HG03457 (cell line): ENCODE measurements around the gene SEMA4D.
"Not testable (repeated sequence)": the region's sequence is repeated elsewhere in the genome, so short reads cannot be mapped to it uniquely, and the experiment has no call there.

Experiments
- ATAC-seq: cut with Tn5 transposase; IDR thresholded peaks from one replicate; pipeline ENCODE4 v1.9.1; 2021; ENCODE audit warnings: moderate number of reproducible peaks; ENCODE audit not compliant: unreplicated experiment

SEMA4D gene

DNA sequence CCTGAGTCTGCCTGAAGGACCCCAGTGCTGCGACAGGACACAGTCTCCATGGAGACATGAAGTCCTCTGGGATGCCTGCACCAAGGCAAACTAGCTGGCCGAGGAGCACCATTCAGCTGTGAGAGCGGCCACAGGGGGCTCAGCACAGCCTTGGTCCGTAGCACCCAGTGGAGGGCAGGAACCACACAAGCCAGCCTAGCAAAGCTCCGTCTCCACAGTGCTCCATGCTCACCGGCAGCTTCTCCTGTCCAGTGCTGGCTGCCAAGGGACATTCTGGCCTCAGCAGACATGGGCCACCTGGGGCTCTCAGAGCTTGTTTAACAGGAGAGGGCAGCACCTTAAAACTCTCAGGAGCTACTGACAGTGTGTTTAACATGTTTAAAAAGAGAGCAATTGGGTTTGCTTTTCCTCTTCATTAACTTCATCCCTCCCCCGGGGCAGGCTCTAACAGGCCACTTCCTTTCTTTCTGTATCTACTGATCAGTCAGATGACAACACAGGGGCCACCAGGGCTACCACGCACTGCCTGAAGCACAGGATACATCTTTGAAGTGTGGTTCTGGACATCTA is 122.6 kb downstream of the SEMA4D start:
- peak; percentile 62 for ATAC-seq

DNA sequence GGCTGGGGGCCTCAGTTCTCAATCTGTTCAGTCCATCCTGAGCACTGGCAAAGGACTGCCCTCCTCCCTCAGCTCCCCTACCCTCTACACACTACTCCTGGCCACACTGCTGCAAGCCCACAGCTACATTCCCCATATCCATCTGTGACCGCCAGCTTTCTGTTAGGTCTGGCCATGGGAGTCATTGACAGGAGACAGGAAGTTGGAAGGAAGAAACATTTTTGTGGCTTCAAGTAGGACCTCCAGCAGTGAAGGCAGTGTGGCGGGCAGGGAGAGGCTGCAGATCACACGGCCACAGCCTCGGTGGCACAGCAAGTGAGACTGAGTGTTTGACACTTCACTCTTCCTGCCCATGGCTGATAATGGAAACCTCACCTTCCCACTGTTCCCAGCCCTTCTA is 123.7 kb downstream of the SEMA4D start:
- no peak for ATAC-seq

GRCh38 chr9:89372979-89373378 is 124.9 kb downstream of the SEMA4D start:
- ATAC-seq = no peak

- no peak for ATAC-seq
Observed at GRCh38 chr9:89372230-89372816, 125.6 kb downstream of the SEMA4D start.

DNA sequence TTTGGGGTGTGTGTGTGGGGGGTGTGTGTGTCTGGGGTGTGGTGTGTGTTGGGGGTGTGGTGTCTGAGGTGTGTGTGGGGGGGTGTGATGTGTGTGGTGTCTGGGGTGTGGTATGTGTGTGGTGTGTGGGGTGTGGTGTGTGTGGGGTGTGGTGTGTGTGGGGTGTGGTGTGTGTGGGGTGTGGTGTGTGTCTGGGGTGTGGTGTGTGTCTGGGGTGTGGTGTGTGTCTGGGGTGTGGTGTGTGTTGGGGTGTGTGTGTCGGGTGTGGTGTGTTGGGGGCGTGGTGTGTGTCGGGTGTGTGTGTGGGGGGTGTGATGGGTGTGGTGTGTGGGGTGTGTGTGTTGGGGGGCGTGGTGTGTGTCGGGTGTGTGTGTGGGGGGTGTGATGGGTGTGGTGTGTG is 126.1 kb downstream of the SEMA4D start:
- ATAC-seq = not testable (repeated sequence)

GRCh38 chr9:89370593-89370992 is 127.3 kb downstream of the SEMA4D start:
- no peak for ATAC-seq

DNA sequence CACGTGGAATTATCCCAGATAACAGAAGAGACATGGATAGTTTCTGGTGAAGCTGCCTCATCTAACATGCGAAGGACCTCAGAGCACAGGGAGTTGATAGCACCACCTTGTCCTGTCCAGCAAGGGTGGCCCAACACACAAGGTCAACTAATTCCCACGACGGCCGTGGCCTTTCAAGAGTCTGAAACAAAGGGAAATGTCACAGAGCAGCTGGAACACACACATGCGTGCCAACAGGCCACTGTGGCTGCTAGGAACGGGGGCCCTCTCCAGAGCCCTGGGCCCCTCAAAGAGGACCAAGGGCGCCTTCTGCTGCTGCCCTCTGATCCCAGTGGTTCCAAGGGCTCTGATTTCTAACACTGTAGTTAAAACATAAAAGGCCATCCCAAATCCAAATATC is 128.9 kb downstream of the SEMA4D start:
- no peak for ATAC-seq

DNA sequence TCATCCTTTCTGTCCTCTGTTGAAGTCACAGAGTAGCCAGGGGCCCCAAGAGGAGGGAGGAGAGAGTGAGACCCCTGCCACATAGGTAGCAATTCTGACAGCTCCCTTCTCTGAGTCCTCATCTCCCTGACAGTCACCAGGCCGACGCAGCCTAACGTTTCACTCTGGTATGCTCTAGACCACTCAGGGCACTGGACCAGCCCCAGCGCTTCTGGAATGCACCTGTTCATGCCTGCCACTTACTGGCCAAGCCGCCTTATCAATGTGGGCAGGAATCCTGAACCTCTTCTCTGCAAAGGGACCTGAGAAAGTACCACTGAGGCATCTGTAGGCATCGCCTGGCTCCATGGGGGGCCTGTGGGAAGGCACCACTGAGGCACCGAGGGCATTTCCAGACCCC is 129.4 kb downstream of the SEMA4D start:
- no peak for ATAC-seq

DNA sequence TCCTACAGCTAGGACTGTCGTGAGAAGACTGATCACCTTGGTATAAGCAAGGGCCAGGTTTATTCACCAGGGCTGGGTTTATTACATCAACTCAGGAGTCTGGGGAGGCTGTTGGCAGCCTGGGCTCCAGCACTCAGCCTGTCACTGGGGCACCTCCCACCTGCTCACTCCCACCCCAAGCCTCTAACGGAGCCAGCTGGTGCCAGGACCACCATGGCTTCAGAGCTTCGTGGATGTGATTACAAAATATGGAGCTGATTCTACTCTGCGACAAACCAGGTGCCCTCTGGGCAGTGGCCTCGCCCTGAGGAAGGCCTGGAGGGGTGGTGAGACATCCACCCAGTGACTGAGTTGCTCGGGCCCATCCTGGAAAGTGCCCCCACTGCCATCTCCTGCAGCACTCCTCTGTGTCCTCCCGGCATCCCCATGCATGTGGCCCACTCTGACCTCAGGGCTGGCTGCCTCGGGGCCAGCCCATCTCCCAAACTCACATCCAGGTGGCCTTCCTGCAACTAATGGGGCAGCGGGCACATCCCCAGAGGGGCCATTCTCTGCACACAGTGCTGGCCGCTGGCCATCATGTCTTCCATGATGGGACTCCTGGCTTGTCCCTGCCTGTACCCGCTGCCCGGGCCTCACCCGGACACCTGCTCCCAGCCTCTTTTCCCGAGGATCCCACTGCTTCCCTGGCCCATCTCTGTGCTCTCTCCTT is 130.0 kb downstream of the SEMA4D start:
- no peak for ATAC-seq

DNA sequence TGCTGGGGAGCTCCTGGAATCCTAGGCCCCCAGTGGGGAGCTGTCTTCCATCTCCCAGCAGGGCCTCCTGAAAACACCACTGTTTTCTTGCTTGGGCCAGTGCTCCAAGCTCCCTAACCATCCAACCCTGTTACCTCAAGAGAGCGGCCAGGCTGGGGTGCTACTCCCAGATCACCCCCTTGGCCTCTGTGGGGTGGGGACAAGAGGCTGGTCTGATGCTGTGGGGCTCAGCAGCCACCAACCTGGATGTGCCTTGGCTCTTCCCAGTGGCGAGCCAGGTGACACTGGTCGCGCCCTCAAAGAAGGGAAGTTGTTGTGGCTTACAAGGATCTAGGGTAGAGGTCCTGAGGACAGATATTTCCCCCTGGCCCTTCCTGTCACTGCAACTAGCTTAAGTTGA is 130.6 kb downstream of the SEMA4D start:
- ATAC-seq = no peak

DNA sequence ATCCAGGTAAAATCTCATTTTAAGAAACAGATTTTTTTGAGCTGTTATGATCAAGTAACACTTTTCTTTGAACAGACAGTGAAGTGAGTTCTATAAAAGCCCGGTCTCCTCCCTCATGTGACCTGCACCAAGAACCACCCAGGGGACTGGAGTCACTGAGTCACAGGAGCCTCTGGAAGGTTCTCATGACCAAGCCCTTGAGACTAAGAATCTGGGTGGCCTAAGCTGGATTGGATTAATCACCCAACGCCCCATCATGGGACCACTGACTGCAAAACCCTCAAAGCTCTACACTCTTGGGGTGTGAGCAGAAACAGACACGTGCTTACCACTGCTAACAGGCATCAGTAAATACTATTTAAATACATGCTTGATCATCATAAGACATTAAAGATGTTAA is 131.2 kb downstream of the SEMA4D start:
- ATAC-seq = no peak

DNA sequence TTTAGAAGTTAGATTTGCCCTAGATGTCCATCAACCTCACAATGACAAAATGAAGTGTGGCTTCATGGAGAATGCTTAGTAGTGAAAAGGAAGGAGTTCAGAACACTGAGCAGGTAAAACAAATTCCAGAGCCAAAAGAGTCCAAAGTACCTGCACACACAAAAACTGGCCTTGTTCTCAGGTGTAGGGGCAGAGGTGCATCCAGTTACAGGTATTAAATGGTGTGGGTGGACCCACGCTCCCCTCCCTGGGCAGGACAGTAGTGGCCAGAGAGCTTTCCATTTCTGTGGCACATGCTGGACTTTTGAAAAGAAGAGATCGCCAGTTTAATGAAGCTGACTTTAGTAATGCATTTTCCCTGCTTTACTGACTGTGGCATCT is 132.4 kb downstream of the SEMA4D start:
- no peak for ATAC-seq

GRCh38 chr9:89364666-89365531 is 133.0 kb downstream of the SEMA4D start:
- ATAC-seq = no peak

GRCh38 chr9:89363921-89364665 is 133.8 kb downstream of the SEMA4D start:
- no peak for ATAC-seq

DNA sequence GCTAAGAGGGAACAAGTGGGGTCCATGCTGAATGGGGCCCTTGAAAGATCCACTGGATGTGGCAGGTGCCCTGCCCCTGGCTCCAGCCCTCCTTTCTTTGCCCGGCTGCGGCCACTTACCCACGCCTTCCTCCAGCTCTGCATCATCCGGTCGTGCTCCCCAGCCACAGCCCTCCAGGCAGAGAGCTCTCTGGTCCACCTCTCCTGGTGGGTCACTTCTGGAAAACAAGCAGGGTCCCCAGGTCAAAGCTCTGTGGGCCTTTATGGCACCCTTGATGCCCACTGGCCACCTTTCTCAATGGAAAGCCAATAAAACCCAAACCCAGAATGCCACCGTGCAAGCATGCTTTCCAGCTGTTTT is 134.6 kb downstream of the SEMA4D start:
- ATAC-seq = no peak

GRCh38 chr9:89362647-89363310 is 135.1 kb downstream of the SEMA4D start:
- no peak for ATAC-seq

DNA sequence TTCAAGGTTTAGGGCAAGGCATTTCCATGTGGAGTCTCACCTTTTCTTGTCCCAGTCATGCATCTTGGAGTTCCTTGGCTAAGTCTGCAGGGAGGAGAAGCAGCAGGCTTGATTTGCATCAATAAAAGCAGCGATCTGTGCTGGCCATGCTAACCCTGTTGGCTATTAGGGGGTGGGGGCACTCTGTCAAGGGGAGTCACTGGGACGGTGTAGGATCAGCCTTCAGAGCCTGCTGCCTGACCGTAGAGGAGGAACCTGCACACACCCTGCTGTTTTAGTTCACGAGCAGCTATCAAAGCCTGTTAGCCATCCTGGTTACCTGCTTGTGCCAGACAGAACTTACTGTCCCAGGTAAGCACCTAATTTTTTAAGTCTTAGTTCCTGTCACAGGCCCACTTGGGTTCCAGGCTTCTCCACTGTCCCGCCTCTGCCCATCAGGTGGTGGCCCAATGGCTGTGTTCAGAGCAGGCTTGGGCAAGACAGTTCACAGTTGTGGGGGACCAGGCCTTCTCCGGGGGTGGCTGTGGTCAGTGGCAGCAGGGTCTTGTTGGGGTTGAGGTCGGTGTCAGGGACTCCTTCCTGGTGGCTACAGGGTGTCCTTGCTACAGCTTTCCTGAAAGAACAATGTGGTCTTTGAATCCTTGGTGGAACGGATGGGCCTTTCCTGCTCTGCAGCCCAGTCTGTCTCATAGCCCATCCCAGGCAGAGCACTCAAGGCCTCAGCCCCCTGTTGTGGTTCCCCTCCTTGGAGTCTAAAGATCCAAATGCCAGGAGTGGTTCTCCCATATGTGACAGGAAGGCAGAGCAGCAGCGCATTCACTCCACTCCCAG is 135.9 kb downstream of the SEMA4D start:
- ATAC-seq = no peak

- no peak for ATAC-seq
Observed at GRCh38 chr9:89361031-89361430, 136.9 kb downstream of the SEMA4D start.

DNA sequence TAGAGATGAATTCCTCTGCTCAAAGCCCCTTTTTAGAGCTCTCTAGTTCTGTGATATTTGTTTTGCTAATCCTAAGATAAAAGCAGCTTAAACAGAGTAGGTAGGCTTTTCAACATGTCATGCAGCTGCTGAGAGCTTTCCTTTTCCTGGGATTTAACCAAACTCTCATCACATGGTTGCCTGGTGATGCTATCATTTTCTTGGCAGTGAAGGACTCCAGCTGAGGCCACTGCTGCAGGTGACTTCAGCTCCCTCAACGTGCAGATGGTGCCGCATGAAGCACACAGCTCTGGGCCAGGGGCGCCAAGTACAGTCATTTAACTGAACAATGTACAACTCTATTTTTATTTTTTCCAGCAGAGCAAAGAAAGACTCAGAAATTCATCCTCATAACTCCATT is 137.4 kb downstream of the SEMA4D start:
- no peak for ATAC-seq
